HS-5 (cell line): ENCODE results near the gene TPPP.

ENCODE experiments used
- DNase-seq: peaks from one replicate; pipeline ENCODE4 v3.0.0-alpha.2; 2012; ENCODE audit warnings: low read depth

Gene TPPP

DNA sequence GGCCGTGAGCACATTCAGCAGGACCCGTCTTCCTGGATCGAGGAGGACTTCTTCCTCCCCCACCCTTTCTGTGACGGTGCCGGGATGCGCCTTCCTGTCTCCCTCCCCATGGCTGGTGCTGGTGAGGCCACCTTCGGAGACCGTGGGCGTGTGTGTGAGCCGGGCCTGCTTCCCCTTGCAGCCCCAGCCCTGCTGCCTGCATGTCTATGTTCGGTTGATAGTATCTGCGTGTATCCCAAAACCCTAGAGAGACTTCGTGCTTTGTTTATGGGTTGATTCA, 68.3 kb downstream of the TPPP start:
- DNase-seq, result no peak

DNA sequence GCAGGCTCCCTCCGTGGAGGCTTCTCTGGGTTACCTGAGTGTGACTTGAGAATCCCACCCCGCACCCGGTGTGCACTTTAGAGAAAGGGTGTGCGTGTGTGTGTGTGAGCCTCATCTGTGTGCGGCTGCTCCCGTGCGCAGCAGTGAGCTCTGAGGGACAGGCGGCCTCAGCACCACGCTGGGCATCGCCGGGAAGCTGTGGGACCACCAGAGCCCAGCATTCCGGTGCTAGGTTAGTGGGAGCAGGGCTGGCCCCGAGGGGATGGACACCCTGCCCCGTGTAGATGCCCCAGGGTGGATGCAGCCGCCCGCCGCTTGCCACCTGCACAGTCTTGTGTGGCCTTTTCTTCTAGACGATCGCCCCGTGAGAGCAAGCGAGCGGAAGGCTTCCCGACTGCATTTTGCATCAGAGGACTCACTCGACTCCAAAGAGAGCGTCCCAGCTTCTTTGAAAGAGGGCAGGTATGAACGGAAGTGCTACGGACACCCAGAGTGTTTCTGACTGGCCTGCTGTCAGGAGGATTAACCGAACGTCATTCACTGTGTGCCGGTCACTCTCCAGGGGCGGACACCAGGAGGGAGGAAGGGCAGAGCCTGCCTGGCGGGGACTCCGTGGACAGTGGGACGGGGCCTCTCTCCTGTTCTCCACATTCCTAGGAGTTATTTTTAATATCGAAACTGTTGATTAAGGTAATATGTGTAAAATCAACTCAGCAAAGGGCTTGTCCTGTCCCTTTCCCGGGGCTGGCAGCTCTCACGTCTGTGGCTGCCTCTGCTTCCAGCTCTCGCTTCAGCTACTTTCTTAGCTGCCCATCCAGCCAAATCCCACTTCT, 68.8 kb downstream of the TPPP start:
- no peak for DNase-seq

DNA sequence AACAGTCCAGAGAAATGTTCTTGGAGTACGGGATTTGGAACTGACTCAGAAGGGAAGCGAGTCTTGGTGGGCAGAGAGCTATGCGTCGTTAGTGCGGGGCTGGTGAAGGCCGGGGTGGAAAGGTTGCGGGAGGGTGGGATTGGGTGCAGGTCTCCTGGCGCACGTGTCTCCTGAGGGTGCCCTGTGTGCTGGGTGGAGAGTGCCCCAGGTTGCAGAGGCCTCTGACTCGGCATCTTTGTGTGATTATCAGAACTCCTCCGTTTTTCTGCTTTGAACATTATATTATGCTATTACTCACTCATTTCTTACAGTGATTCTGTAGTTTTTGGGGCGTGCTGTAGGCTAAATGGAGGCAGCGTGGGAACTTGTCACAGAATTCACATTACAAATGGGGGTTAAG, 69.6 kb downstream of the TPPP start:
- DNase-seq, result no peak

DNA sequence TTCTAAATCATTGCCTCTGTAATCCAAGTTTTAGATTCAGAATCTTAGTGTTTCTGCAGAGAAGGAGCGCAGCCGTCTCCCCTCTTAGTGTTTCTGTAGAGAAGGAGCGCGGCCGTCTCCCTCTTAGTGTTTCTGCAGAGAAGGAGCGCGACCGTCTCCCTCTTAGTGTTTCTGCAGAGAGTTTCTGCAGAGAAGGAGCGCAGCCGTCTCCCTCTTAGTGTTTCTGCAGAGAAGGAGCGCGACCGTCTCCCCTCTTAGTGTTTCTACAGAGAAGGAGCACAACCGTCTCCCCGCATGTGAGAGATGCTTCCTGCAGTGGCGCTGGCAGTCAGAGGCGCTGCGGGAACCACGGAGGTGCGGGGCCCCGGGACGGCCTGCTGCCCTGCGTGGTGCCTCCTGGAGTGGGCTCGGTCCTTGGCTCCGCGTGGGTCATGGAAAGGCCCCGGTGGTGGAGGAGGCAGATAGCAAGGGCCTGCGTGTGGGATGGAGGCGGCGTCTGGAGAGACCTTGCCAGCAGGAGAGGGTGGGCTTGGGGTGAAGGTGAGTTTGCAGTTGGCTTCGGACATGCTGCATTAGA, 70.1 kb downstream of the TPPP start:
- no peak for DNase-seq

DNA sequence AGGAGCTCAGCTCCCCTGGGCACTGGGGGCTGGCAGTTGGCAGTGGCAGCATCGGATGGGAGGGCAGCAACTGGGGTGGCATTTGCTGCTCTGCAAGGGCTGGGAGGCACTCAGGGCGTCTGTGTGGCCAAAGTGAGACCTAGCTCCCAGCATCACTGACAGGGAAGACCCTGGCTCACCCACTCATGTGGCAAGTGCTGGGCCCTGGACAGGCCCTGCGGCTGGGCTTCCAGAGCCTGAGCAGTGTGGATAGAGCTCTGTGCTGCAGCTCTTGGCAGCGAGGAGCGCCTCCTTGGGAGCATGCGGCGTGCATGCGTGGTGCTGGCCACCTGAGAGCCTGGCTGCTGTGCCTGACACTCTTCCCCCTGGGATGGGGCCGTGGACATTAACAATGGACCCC, 70.8 kb downstream of the TPPP start:
- no peak for DNase-seq

DNA sequence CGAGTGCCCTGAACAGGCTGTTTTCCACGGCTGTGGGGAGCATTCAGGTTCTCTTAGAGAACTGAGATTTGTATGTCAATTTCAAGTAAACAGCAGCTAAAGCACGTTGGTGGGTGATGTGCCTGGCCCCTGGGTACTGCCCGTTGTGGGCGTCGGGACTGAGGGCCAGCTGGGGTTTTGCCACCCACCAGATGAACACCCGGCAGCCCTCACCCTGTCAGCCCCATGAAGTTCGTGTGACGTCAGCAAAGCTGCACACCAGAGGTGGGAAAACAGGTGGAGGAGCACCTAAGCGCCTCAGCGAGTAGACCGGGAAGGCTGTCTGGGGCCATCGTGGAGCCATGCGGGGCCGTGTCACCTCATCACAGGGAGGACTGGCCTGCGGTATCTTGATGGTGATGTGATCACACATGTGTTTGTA, 71.8 kb downstream of the TPPP start:
- no peak for DNase-seq

DNA sequence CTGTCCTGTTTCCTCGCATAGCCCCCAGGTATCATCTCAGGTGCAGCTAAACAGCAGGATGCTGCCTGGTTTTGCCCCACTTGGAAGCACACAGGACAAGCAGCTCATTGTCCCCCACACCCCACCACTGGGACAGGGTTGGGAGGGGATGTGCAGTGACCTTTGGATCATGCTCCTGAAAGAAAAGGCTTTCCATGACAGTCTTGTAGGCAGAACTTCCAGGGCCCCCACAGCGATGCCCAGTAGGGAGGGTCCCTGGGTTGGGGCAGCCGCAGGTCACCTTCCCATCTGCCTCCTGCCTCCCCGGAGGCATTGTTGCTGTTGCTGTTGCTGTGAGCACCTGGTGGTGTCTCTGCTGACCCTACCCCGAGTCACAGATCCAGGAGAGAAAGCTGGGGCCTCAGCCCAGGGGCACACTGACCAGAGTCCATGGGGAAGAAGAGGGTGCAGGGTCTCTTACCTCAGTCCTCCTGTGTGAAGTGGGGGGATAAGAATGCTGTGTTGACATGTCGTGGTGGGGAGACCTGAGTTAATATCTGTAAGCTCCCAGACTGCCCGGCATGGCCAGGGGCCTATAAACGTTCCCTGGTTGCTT, 72.5 kb downstream of the TPPP start:
- DNase-seq, result no peak

DNA sequence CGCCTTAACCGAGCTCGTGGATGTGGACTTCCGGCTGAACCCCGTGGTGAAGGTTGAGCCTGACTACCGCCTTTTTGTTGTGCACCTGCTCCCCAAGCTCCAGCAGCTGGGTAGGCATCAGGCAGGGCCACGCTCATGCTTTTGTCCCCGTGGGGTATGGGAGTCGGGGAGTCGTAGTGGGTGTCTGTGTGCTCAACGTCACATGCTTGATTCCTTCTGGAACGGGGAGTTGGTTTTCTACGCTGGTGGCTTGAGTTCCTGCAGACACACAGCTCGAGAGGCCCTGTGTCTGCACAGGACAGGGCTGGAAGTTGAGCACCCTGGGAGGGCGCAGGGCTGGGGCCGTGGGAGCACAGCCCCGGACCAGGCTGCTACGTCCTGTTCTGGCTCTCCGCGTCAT, 73.0 kb downstream of the TPPP start:
- DNase-seq, result no peak

DNA sequence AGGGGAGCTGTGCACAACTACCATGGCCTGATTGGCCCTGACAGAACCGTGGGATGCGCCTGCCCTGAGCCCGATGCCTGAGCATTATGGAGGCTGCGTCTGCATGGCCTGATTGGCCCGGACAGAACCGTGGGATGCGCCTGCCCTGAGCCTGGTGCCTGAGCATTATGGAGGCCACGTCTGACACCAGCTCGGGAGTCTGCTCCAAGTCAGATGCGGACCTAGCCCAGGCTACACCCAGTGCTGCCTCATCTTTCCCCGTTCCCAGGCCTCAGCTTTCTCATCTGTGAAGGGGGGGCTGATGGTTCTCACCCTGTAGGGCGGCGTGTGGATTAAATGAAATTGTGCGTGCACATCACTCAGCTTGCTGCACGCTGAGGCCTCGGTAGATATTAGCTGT, 73.7 kb downstream of the TPPP start:
- no peak for DNase-seq

DNA sequence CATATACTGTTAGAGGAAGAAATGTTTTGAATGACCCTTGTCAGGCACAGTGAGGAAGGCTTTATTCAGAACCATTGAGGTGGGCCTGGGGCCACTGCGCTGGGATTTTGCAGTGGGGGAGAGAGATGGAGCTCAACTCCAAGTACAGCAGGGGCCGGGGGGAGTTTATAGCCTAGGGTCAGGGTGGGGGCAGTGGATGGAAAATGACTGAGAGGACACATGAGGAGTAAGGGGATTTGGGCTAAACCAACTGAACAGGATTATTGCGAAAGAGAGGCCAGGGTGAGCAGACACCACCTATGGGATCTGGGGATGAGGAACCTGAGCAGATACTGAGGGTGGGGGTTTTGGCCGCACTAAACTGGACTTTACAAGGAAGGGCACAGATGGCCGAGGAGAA, 74.7 kb downstream of the TPPP start:
- DNase-seq, result no peak

DNA sequence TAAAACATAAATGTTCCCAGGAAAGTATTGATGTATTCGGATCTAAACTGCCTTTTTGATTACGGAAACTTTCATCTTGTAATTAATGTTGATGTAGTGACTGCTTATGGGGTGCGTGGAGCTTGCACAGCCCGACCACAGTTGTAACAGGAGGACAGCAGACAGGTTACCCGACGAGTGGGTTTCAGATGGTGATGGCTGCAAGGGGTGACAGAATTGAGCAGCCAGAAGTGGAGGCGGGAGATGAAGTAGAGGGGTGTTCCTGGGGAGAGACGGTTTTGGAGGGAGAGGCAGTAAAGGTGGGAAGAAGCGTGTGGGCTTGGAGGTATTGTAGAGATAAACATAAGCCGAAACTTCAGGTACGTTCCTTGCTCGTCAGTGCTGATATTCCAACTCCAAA, 75.3 kb downstream of the TPPP start:
- no peak for DNase-seq

DNA sequence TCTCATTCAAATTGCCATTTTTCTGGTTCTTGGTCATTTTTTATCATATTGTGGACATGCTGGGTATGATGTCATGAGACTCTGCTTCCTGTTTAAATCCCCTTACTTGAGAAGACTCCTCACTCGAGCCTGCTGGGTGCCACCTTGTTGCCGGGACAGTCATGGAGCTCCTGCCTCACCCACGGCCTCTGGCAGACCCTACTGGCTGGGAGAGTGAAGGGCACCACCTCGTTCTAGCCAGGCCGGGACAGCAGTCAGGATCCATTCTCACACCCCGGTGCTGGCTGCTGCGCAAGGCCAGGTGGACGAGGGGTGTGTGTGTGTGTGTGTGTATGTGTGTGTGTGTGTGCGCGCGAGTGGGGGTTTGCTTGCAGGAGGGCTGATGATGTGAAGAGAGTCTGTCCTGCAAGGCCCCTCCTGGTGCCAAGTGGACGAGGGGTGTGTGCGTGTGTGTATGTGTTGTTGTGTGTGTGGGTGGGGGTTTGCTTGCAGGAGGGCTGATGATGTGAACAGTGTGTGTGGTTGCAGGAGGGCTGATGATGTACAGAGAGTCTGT, 76.6 kb downstream of the TPPP start:
- DNase-seq, result no peak

DNA sequence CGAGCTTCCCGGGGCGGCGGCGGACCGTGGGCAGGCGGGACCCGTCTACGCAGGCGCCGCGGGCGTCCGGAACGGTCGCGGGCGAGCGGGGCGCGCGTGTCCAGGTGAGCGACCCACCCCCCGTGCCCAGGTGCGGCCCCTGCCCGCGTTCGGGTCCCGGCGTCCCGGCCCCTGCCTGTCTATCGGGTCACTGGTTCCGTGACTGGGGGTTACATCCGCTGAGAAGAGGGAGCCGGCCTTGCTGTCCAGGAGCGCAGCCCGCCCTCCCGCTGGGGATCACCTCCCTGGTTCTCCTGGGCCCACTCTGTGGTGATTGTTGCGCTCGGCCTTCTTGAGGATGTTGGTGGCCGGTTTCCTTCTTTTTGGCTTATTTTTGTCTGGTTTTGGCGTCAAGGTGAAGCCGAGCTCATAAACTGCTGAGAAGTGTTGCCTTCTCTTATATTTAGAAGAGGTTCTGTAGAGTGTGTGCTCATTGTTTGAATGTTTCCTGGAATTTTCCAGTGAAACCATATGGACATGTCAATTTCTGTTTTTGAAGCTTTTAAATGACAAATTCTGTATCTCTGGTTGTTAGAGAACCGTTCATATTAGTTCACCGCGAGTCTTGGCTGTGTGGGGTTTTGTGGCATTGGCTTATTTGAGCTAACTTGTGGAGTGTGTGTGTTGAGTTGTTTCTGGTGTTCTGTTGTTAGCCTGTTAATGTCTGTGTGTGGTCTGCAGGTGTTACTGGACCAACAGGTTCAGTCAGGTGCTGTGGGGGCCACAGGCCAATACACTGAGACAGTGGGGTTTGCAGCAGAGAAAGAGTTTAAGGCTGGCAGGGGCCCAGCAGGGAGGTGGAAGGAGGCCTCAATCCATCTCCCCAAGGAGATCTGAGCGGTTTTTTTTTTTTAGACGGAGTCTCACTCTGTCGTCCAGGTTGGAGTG, 80.4 kb downstream of the TPPP start:
- no peak for DNase-seq

DNA sequence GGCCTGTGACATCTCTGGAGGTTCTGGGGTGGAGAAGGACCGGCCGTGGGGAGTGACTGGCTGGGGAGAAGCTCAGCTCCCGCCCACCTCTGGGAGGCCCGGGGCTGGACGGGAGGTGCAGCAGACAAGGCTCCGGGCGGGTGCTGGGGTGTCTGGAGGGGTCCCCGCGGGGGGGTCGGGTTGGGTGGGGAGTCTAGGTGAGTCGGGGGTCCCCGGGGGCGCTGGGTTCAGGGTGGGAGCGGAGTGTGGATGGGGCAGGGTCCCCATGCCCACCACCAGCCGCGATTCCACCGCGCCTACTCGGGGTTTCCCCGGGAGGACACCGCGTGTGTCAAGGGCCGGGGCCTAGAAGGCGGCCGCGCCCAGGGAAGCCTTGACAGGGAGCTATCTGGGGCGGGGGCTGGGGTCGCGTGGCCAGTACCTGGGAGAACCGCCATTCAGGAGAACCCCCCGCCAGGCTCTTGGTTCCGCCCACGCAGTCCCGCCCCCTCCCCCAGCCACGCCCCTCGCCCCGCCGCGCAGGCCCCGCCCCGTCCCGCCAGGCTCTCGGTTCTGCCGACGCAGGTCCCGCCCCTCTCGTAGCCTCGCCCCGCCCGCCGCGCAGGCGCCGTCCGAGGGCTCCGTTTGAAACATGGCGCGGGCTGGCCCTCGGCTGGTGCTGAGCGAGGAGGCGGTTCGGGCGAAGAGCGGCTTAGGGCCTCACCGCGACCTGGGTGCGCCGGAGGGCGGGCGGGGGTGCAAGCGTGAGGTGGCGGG, 81.2 kb downstream of the TPPP start, which contains the start of gene CEP72:
Gene CEP72 (plus strand): TSS at position 610 of the 756 bp plus-strand sequence. CDS start 22 bp downstream, at position 632.
- no peak for DNase-seq

DNA sequence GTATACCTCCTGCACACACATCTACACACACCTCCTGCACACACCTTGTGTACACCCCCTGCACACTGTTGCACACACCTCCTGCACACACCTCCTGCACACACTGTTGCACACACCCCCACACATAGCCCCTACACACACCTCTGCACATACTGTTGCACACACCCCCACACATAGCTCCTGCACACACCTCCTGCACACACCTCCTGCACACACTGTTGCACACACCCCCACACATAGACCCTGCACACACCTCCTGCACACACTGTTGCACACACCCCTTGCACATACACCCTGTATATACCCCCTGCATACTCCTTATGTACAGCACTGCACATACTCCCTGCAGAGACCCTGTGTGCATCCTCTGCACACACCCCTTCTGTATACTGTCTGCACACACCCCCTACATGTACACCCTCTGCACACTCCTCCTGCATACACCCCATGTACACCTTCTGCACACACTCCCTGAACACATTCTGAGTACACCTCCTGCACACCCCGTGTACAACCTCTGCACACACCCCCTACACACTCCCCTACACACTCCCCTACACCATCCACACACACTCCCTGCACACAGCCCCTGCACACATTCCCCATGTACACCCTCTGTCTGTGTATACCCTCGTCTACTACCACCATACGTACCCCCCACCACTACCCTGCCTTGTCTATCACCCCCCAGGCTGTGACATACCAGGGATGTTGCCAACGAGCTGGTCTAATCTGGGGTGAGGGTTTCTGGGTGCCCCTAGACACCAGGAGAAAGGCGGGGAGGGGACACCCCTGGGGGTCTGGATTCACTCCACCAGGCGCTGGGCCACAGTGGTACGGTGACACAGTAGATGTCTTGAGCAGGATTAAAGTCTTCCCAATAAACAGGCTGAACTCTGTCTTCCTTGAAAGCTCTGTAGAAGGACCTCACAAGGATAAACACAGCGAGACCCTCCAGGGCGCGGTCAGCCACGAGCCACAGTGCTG, 82.1 kb downstream of the TPPP start:
- no peak for DNase-seq

DNA sequence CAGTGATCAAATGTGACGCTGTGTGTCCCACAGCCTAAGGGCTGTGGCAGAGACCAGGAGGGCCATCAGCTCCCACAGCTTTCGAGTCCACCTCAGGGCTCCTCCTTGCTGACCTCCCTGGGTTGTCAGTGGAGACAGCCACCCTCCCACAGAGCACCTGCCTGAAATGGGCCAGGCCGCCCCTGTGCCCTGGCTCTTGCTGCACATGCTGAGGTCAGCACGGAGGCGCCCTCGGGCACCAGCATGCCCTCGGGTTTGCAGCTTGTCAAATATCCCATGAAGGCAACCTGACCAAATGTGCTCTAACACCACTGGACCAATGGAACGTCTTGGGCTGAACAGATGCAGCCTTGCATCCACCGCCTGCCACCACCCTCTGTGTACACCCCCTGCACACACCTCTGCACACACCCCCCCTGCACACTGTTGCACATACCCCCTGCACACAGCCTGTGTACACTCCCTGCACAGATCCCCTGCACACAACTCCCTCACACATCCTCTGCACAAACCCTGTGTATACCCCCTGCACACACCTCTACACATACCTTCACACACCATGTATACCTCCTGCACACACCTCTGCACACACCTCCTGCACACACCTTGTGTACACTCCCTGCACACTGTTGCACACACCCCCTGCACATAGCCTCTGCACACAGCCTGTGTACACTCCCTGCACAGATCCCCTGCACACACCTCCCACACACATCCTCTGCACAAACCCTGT, 83.0 kb downstream of the TPPP start:
- no peak for DNase-seq
